DLD1 (cell line): ENCODE data around the gene FGF16.
"Not testable (repeated sequence)": the region's sequence is repeated elsewhere in the genome, so short reads cannot be mapped to it uniquely, and the experiment has no call there.

Experiments used
- in situ Hi-C: cut with HindIII; loops from 2 replicates; pipeline ENCODE4 v1.10.0; 2017; ENCODE audit warnings: low sequenced_read_pairs

FGF16 gene

DNA sequence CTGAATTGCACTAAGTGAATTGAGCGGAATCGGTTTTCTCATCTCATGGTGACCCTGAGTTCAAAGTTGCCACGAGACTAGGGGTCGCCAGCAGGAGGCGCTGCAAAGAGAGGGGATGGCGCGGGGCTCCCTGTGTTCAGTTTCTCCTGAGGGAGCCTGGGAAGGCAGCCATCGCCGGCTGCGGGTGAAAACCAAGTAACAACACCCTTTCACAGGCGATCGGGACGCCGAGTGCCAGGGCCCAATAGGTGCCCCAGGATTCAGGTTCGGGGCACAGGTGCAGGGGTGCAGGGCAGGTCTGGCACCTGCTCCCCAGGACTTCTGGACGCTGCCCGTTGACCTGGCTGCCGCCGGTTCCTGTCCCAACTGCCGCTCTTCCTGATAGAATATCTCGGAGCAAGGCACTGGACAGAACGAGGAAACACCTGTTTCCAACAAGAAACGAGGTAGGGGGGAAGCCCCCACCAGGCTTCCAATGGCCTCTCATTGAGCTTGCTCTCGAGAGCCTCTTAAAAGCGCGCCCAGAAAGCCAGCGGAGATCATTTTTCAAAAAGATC lies 1.1 kb upstream of the FGF16 start:
- in situ Hi-C loops, result no loop called here

DNA sequence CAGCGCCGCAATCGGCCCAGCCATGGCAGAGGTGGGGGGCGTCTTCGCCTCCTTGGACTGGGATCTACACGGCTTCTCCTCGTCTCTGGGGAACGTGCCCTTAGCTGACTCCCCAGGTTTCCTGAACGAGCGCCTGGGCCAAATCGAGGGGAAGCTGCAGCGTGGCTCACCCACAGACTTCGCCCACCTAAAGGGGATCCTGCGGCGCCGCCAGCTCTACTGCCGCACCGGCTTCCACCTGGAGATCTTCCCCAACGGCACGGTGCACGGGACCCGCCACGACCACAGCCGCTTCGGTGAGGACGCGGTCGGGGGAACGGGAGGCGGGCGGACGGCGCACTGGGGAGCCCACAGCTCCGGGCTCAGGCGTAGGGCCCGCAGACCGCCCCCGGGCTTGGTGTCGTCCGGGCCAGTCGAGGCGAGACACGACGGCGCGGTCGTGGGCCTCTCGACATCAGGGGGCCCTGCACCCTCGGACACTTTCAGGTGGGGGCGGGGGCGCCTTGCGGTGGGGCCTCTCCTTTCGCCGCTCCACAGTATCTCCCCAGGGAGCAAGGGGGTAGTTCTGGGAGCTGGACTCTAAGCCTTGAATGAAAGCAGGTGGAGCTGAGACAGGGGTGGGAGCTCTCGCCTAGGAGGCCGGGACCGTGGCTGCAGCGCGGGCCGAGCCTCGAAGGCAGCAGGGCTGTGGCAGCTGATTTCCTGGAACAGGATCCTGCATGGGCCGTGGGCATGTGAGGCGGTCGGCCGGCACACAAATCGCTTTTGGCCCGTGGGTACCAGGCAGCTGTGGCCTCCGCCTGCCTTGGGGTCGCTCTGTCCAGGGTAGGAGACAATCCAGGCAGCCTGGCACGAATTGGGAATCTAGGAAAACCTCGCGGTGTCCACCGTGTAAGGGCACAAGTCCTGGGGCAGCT lies 722 bp downstream of the FGF16 start:
- in situ Hi-C loops, result no loop called here

DNA sequence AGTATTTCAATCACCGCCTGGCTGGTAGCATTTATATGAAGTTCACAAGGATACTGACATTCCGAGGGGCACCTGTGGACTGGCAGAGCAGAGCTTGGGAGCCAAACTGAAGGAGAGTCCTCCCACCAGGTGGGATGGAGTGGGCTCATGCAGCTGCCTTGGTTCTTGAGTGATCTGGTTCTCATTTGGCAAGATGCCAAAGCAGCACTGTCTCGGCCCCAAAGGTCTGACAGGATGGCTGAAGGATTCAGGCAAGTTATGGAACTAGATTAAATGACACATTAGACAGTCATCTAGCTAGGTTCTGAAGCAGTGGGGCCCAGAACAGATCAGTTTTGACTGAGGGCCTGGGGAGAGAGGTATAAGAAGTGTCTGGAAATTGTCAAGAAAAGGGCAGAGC lies 3.2 kb downstream of the FGF16 start:
- in situ Hi-C loops, result no loop called here

- in situ Hi-C loops, result no loop called here
Measured at GRCh38 chrX:77450996-77451395, 3.8 kb downstream of the FGF16 start.

GRCh38 chrX:77453190-77453589 lies 6.0 kb downstream of the FGF16 start:
- in situ Hi-C loops, result no loop called here

DNA sequence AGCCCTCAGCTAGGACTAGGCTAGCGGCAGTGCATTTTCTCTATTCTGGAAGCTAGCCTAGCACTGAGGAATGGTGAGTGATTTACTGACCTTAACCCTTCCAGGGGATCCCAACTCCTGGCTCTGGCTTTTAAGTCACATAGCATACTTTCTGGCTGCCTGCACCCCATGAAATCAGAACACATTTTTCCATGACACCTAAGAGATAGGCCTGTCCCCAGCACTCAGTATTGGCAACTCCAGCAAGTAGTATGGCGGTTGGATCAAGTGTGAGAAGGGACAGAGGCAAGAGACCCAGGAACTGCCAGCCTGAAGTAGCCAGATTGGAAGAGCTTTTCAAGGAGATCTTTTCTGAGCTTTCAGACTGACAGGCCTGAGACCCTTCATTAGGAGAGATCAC lies 8.2 kb downstream of the FGF16 start:
- in situ Hi-C loops, result no loop called here

GRCh38 chrX:77484045-77484444 lies 36.9 kb downstream of the FGF16 start:
- in situ Hi-C loops, result no loop called here

- in situ Hi-C loops, result no loop called here
Measured at GRCh38 chrX:77493677-77494553, 46.7 kb downstream of the FGF16 start.

DNA sequence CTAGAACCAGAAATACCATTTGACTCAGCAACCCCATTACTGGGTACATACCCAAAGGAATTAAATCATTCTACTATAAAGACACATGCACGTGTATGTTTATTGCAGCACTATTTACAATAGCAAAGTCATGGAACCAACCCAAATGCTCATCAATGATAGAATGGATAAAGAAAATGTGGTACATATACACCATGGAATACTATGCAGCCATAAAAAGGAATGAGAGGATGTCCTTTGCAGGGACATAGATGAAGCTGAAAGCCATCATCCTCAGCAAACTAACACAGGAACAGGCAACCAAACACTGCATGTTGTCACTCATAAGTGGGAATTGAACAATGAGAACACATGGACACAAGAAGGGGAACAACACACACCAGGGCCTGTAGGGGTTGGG lies 53.0 kb downstream of the FGF16 start:
- in situ Hi-C loops, result not testable (repeated sequence)

GRCh38 chrX:77502951-77503525 lies 55.8 kb downstream of the FGF16 start:
- in situ Hi-C loops, result no loop called here

DNA sequence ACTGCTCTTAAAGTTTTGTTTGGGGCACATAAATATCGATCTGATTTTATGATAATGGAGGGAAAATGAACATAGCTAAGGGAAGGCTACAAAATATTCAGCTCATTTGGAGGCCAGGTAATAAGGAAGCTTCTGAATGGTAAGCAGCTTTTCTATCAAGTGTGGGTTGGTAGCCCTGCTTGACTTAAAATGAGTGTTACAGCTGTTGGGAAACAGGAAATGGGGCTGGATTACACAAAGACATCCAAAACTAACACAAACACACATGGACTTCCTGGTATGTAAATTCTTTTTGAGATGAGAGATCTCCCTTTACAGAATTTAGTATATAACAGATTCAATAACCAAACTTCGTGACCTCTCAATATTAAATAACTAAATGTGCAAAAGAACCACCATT lies 58.0 kb downstream of the FGF16 start:
- in situ Hi-C loops, result no loop called here
